Measurements from ENCODE around the gene MVB12B.

MVB12B gene

DNA sequence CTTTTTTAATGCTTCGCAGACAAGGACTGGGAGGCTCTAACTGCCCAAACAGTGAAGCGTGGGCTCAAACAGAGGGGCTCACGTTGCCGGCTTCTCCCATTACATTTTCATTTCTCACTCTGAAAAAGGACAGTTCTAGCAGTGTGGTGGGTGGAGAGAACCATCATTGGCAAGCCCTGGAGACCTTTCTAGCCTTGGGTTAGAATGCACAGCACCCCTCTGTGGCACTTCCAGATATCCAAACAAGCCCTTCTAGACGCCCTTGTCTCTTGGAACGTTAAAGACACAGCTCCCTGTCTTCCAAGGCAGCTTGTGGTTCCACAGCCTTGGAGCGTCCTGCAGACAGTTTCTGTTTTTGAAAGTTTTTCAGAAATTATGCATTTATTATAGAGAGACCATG is 52.1 kb downstream of the MVB12B start:
- in situ Hi-C loops (cut with MboI; ENCODE audit: low pct_unique_long_range_greater_than_20kb, low sequenced_read_pairs, unreplicated experiment): no loop called here
- TF ChIP-seq, protein P1, sequence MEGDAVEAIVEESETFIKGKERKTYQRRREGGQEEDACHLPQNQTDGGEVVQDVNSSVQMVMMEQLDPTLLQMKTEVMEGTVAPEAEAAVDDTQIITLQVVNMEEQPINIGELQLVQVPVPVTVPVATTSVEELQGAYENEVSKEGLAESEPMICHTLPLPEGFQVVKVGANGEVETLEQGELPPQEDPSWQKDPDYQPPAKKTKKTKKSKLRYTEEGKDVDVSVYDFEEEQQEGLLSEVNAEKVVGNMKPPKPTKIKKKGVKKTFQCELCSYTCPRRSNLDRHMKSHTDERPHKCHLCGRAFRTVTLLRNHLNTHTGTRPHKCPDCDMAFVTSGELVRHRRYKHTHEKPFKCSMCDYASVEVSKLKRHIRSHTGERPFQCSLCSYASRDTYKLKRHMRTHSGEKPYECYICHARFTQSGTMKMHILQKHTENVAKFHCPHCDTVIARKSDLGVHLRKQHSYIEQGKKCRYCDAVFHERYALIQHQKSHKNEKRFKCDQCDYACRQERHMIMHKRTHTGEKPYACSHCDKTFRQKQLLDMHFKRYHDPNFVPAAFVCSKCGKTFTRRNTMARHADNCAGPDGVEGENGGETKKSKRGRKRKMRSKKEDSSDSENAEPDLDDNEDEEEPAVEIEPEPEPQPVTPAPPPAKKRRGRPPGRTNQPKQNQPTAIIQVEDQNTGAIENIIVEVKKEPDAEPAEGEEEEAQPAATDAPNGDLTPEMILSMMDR (IDR thresholded peaks at IDR 0.05; ENCODE audit: extremely low read depth, insufficient read depth, missing control alignments): no peak
- no peak for DNase-seq (ENCODE audit: low spot score)

DNA sequence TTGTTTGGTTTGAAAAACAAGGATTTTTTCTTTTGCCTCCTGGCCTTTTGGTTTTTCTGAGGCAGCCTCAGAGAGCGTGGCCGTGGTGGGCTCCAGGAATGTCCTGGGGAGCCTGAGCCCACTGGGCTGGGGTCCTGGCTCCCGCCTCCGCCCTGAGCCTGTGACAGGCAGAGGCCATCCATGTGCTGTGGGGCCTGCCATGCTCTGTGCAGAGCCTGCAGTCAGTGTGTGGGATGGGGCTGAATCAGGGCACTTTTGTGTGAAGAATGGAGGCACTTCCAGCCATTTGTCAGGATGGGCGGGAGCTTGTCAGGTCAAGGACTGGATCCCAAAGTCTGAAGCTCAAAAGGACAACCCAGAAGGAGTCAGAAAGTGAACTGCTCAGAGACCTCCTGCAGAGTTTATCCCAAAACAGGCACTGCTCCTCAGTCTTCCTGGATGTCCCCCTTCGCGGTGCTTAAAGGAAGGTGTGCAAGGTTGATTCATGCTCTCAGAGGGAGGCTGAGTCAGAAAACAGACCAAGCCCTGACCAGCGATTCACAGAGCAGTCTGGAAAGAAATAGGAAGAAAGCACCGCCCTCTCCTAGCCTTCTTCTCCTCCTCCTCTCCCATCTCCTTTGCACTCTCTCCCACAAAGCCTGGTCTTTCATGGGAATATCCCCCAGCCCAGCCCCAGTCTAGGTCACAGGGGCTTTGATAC is 53.2 kb downstream of the MVB12B start:
- TF ChIP-seq, protein P1 (IDR thresholded peaks at IDR 0.05; ENCODE audit: extremely low read depth, insufficient read depth, missing control alignments): no peak
- no peak for DNase-seq (ENCODE audit: low spot score)
- in situ Hi-C loops (cut with MboI; ENCODE audit: low pct_unique_long_range_greater_than_20kb, low sequenced_read_pairs, unreplicated experiment): no loop called here

- TF ChIP-seq, protein P1 (IDR thresholded peaks at IDR 0.05; ENCODE audit: extremely low read depth, insufficient read depth, missing control alignments): no peak
- no peak for DNase-seq (ENCODE audit: low spot score)
- in situ Hi-C loops (cut with MboI; ENCODE audit: low pct_unique_long_range_greater_than_20kb, low sequenced_read_pairs, unreplicated experiment): no loop called here
Observed at GRCh38 chr9:126380447-126380846, 53.8 kb downstream of the MVB12B start.

GRCh38 chr9:126381195-126381594 is 54.6 kb downstream of the MVB12B start:
- TF ChIP-seq, protein P1 (IDR thresholded peaks at IDR 0.05; ENCODE audit: extremely low read depth, insufficient read depth, missing control alignments): no peak
- in situ Hi-C loops (cut with MboI; ENCODE audit: low pct_unique_long_range_greater_than_20kb, low sequenced_read_pairs, unreplicated experiment): no loop called here
- DNase-seq (ENCODE audit: low spot score): no peak

- DNase-seq (ENCODE audit: low spot score): no peak
- in situ Hi-C loops (cut with MboI; ENCODE audit: low pct_unique_long_range_greater_than_20kb, low sequenced_read_pairs, unreplicated experiment): no loop called here
- TF ChIP-seq, protein P1 (IDR thresholded peaks at IDR 0.05; ENCODE audit: extremely low read depth, insufficient read depth, missing control alignments): no peak
Observed at GRCh38 chr9:126383406-126384046, 56.9 kb downstream of the MVB12B start.

DNA sequence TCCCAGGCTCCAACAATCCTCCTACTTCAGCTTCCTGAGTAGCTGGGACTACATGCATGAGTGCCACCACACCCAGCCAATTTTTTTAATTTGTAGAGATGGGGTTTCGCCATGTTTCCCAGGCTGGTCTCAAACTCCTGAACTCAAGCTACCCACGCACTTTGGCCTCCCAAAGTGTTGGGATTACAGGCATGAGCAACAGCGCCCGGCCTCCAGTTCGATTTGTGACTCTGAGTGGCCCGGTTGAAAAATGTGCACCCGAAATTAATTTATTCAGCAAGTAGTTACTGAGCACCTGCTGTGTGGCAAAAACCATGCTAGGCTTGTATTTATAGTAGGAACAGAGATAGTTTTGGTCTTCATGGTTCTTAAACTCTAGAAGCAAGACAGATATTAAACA is 58.3 kb downstream of the MVB12B start:
- DNase-seq (ENCODE audit: low spot score): no peak
- TF ChIP-seq, protein P1 (IDR thresholded peaks at IDR 0.05; ENCODE audit: extremely low read depth, insufficient read depth, missing control alignments): no peak
- in situ Hi-C loops (cut with MboI; ENCODE audit: low pct_unique_long_range_greater_than_20kb, low sequenced_read_pairs, unreplicated experiment): no loop called here
